ENCODE results near the gene PDP2. TPM values are rescaled to one million over a fixed set of nuclear protein-coding genes. Genes with fewer than 3 reads are reported as not detected.

PDP2 gene
- total and polyA plus RNA-seq, 9 donors = 1.9 to 2.7 (median 2.3) TPM

DNA sequence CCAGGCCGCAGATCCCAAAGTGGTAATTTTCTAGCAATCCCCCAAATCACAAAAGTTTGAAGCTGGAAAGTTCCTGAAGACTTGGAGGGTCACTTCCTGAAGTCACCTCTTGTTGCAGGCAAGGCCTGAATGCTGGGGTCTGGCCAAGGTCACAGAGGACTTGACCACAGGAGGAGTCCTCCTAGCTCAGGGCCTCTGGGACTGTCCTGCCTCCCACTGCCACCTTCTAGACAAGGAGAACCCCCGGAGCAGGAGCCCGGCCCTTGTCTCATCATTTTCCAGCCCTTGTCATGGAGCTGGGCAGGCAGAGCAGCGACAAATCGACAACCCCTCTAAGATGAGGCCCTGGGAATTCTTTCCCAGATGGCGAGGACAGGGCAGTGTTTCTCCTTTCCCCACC lies 38.0 kb downstream of the PDP2 start:
- Histone ChIP-seq H3K36me3 (ENCODE audit: control insufficient read depth, insufficient read depth, low read length) (peaks cover 7% of the 10 kb centered on the region), H3K4me3 (ENCODE audit: low read length) (no peak overlapping the region), H3K9me3 (replicated peaks; ENCODE audit: control insufficient read depth, low read depth, low read length) (no peaks in the 10 kb centered on the region), H3K27ac (ENCODE audit: low read length) (no peak overlapping the region), H3K4me1 (ENCODE audit: control insufficient read depth, insufficient read depth, low read length) (peaks cover 41% of the 10 kb centered on the region), H3K27me3 (ENCODE audit: control insufficient read depth, insufficient read depth, low read length) (peaks cover 41% of the 10 kb centered on the region)
- 84% methylated on average over 4 of the region's 6 CpGs for WGBS (ENCODE audit: insufficient coverage)
- DNase-seq = no peak

DNA sequence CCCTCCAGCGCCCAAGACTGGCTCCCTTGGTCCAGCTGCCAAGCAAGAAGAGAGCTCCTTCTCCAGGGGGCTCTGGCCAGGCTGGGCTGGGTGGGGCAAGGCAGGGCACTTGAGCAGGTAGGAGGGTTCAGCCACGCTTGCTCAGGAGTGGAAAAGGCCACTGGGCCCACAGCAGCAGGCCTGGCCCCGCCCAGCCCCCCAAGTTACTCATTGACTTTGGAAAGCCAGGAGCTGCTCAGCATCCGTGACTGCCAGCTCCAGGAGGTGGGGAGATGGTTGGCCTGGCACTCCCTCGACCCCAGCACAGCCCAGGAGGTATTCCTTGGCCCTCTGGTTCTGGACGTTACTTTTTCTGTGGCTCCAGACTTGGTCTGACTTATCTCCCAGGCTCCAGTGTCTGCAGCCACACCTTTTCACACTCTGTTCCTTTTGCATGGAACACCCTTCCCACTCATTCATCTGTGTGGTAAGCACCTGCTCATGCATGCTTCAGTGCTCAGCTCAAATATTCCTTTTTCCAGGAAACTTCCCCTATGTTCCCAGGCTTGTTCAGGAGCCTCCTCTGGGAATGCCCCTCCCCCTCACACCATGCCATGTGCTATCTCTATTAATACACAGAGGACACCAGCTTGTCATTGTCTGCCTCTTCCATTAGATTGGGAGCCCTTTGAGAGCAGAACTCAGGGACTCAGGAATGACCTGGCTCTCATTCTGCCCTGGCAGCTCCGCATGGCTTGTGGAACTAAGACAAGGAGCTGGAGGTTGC lies 38.7 kb downstream of the PDP2 start, which contains the start of gene CDH16:
Gene CDH16, minus strand, starts transcription at position 83 of the 766 bp plus-strand sequence. CDS start 820 bp downstream, outside the sequence.
- H3K9me3 ChIP-seq (replicated peaks; ENCODE audit: control insufficient read depth, low read depth, low read length) = no peaks in the 10 kb centered on the region
- peaks cover 48% of the 10 kb centered on the region for H3K27me3 ChIP-seq (ENCODE audit: control insufficient read depth, insufficient read depth, low read length)

GRCh38 chr16:66919569-66920298 lies 39.4 kb downstream of the PDP2 start:
- H3K36me3 ChIP-seq (ENCODE audit: control insufficient read depth, insufficient read depth, low read length) = peaks cover 7% of the 10 kb centered on the region
- 71% methylated on average over 1 of the region's 5 CpGs for whole genome bisulfite sequencing (ENCODE audit: insufficient coverage)
- peaks cover 41% of the 10 kb centered on the region for H3K4me1 ChIP-seq (ENCODE audit: control insufficient read depth, insufficient read depth, low read length)
- H3K27me3 ChIP-seq (ENCODE audit: control insufficient read depth, insufficient read depth, low read length) = peaks cover 55% of the 10 kb centered on the region
- H3K9me3 ChIP-seq (replicated peaks; ENCODE audit: control insufficient read depth, low read depth, low read length) = no peaks in the 10 kb centered on the region
- H3K27ac ChIP-seq (ENCODE audit: low read length) = no peak overlapping the region
- no peak for DNase-seq
- H3K4me3 ChIP-seq (ENCODE audit: low read length) = no peak overlapping the region

More for the DNA sequence above, 38.7 kb downstream of the PDP2 start, which contains the start of gene CDH16:
- Histone ChIP-seq H3K4me1 (ENCODE audit: control insufficient read depth, insufficient read depth, low read length) (peaks cover 39% of the 10 kb centered on the region), H3K36me3 (ENCODE audit: control insufficient read depth, insufficient read depth, low read length) (peaks cover 7% of the 10 kb centered on the region), H3K4me3 (ENCODE audit: low read length) (no peak within 1 kb of the TSS), H3K27ac (ENCODE audit: low read length) (no peak within 1 kb of the TSS)
- WGBS (ENCODE audit: insufficient coverage) = 59% methylated on average over 5 of the region's 7 CpGs
- DNase-seq = no peak

- no peak overlapping the region for H3K27ac ChIP-seq (ENCODE audit: low read length)
- peaks cover 56% of the 10 kb centered on the region for H3K27me3 ChIP-seq (ENCODE audit: control insufficient read depth, insufficient read depth, low read length)
- no CpG with 5 or more reads among the region's 2 CpGs for WGBS (ENCODE audit: insufficient coverage)
- no peak for DNase-seq
- H3K4me3 ChIP-seq (ENCODE audit: low read length) = no peak overlapping the region
- peaks cover 43% of the 10 kb centered on the region for H3K4me1 ChIP-seq (ENCODE audit: control insufficient read depth, insufficient read depth, low read length)
- H3K9me3 ChIP-seq (replicated peaks; ENCODE audit: control insufficient read depth, low read depth, low read length) = no peaks in the 10 kb centered on the region
- H3K36me3 ChIP-seq (ENCODE audit: control insufficient read depth, insufficient read depth, low read length) = peaks cover 7% of the 10 kb centered on the region
These were observed 39.9 kb downstream of the PDP2 start for GRCh38 chr16:66920299-66920590.

DNA sequence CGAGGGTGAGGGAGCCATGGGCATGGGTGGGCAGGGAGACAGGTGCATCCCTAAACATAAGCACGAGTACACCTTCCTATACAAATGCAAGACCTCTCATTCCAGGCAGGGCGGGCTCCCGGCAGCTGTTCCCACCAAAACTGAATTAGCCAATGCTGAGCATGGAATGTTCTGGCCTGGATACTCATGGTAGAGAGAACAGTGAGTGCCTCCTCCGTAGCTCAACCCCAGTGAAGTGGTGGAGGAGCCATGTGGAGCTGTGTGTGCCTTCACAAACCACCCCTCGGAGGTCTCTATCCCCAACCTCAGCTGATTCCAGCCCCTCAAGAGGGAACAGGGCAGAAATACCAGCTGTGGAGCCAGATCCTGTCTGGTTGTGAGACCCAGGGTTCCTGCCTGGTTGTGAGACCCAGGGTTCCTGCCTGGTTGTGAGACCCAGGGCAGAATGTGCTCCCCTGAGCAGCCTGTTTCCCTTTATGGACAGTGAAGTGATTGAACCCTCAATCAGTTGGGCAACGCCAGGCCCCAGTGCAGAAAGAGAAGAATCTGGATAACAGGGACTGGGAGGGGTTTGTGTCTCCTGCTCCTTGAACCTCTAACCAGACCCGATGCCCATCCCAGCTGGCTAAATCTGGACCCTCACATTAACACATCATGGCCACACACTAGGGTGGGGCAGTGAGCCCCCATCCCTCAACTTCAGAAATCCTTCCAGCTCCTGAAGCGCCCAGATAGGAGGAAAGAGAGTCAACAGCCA lies 40.8 kb downstream of the PDP2 start:
- Histone ChIP-seq H3K4me3 (ENCODE audit: low read length) (no peak overlapping the region), H3K27ac (ENCODE audit: low read length) (no peak overlapping the region), H3K4me1 (ENCODE audit: control insufficient read depth, insufficient read depth, low read length) (peaks cover 52% of the 10 kb centered on the region), H3K36me3 (ENCODE audit: control insufficient read depth, insufficient read depth, low read length) (peaks cover 7% of the 10 kb centered on the region), H3K9me3 (replicated peaks; ENCODE audit: control insufficient read depth, low read depth, low read length) (no peaks in the 10 kb centered on the region), H3K27me3 (ENCODE audit: control insufficient read depth, insufficient read depth, low read length) (peaks cover 61% of the 10 kb centered on the region)
- DNase-seq = no peak
- WGBS (ENCODE audit: insufficient coverage) = 55% methylated on average over 3 of the region's 9 CpGs

GRCh38 chr16:66921729-66922450 lies 41.6 kb downstream of the PDP2 start:
- no peak for DNase-seq
- Histone ChIP-seq H3K9me3 (replicated peaks; ENCODE audit: control insufficient read depth, low read depth, low read length) (no peaks in the 10 kb centered on the region), H3K4me3 (ENCODE audit: low read length) (no peak overlapping the region), H3K27ac (ENCODE audit: low read length) (no peak overlapping the region), H3K27me3 (ENCODE audit: control insufficient read depth, insufficient read depth, low read length) (peaks cover 65% of the 10 kb centered on the region), H3K36me3 (ENCODE audit: control insufficient read depth, insufficient read depth, low read length) (peaks cover 7% of the 10 kb centered on the region), H3K4me1 (ENCODE audit: control insufficient read depth, insufficient read depth, low read length) (peaks cover 60% of the 10 kb centered on the region)
- WGBS (ENCODE audit: insufficient coverage) = 66% methylated on average over 42 of the region's 42 CpGs

DNA sequence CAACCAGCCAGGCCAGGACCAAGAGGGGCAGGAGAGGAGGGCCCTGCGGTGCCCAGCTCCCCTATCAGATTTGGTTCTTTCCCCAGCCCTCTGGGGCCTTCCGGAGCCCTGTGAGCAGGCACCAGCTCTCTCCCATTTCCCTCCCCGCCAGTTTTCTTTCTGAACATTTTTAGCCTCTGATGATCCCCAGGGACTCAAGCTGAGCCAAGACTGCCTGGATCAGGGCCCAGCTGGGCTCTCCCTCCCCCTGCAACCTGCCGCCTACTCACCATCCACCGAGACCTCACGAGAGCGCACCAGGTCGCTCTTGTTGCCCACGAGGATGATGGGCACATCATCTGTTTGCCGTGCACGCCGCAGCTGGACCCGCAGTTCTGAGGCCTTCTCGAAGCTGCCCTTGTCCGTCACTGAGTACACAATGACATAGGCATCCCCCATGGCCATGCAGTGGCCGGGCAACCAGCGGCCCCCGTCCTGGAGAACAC lies 43.0 kb downstream of the PDP2 start:
- H3K9me3 ChIP-seq (replicated peaks; ENCODE audit: control insufficient read depth, low read depth, low read length) = no peaks in the 10 kb centered on the region
- peaks cover 7% of the 10 kb centered on the region for H3K36me3 ChIP-seq (ENCODE audit: control insufficient read depth, insufficient read depth, low read length)
- WGBS (ENCODE audit: insufficient coverage) = 54% methylated on average over 18 of the region's 18 CpGs
- no peak for DNase-seq
- no peak overlapping the region for H3K4me3 ChIP-seq (ENCODE audit: low read length)
- peaks cover 73% of the 10 kb centered on the region for H3K4me1 ChIP-seq (ENCODE audit: control insufficient read depth, insufficient read depth, low read length)
- peak overlapping the region; percentile 13 for H3K27ac ChIP-seq (ENCODE audit: low read length)
- peaks cover 68% of the 10 kb centered on the region for H3K27me3 ChIP-seq (ENCODE audit: control insufficient read depth, insufficient read depth, low read length)

- peaks cover 7% of the 10 kb centered on the region for H3K36me3 ChIP-seq (ENCODE audit: control insufficient read depth, insufficient read depth, low read length)
- WGBS (ENCODE audit: insufficient coverage) = 88% methylated on average over 2 of the region's 3 CpGs
- H3K27ac ChIP-seq (ENCODE audit: low read length) = no peak overlapping the region
- H3K27me3 ChIP-seq (ENCODE audit: control insufficient read depth, insufficient read depth, low read length) = peaks cover 68% of the 10 kb centered on the region
- peaks cover 76% of the 10 kb centered on the region for H3K4me1 ChIP-seq (ENCODE audit: control insufficient read depth, insufficient read depth, low read length)
- DNase-seq = no peak
- H3K4me3 ChIP-seq (ENCODE audit: low read length) = no peak overlapping the region
- H3K9me3 ChIP-seq (replicated peaks; ENCODE audit: control insufficient read depth, low read depth, low read length) = no peaks in the 10 kb centered on the region
These were observed 43.6 kb downstream of the PDP2 start for GRCh38 chr16:66923866-66924265.

GRCh38 chr16:66924527-66925321 lies 44.4 kb downstream of the PDP2 start:
- 2% methylated on average over 66 of the region's 72 CpGs for whole genome bisulfite sequencing (ENCODE audit: insufficient coverage)
- peak overlapping the region; percentile 51 for H3K27ac ChIP-seq (ENCODE audit: low read length)

More at GRCh38 chr16:66924527-66925321, 44.4 kb downstream of the PDP2 start:
- Histone ChIP-seq H3K9me3 (replicated peaks; ENCODE audit: control insufficient read depth, low read depth, low read length) (no peaks in the 10 kb centered on the region), H3K4me1 (ENCODE audit: control insufficient read depth, insufficient read depth, low read length) (peaks cover 67% of the 10 kb centered on the region), H3K36me3 (ENCODE audit: control insufficient read depth, insufficient read depth, low read length) (peaks cover 7% of the 10 kb centered on the region), H3K27me3 (ENCODE audit: control insufficient read depth, insufficient read depth, low read length) (peaks cover 66% of the 10 kb centered on the region), H3K4me3 (ENCODE audit: low read length) (peak overlapping the region; percentile 33)
- no peak for DNase-seq

All from muscle of leg (tissue), 11 donors.